ENCODE results near the gene HTRA1.

DNA sequence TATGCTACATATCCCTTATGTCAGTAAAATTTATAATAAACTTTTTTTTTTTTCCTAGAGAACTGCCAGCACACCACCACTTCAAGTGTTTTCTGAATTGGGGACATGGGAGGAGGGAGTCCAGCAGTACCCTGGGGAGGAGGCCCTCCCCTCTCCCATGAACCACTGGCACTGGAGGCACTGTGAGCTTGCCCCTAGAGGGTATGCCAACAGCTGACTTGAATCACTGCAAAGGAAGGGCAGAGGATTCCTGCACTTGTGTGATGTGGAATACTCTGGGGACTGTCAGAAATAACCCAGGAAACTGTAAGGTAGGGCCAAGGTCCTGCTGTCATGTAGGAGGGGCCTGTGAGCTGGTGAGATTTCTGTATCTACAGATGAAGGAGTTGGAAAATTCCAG is 15.4 kb upstream of the HTRA1 start:
- TF ChIP-seq, protein P1, sequence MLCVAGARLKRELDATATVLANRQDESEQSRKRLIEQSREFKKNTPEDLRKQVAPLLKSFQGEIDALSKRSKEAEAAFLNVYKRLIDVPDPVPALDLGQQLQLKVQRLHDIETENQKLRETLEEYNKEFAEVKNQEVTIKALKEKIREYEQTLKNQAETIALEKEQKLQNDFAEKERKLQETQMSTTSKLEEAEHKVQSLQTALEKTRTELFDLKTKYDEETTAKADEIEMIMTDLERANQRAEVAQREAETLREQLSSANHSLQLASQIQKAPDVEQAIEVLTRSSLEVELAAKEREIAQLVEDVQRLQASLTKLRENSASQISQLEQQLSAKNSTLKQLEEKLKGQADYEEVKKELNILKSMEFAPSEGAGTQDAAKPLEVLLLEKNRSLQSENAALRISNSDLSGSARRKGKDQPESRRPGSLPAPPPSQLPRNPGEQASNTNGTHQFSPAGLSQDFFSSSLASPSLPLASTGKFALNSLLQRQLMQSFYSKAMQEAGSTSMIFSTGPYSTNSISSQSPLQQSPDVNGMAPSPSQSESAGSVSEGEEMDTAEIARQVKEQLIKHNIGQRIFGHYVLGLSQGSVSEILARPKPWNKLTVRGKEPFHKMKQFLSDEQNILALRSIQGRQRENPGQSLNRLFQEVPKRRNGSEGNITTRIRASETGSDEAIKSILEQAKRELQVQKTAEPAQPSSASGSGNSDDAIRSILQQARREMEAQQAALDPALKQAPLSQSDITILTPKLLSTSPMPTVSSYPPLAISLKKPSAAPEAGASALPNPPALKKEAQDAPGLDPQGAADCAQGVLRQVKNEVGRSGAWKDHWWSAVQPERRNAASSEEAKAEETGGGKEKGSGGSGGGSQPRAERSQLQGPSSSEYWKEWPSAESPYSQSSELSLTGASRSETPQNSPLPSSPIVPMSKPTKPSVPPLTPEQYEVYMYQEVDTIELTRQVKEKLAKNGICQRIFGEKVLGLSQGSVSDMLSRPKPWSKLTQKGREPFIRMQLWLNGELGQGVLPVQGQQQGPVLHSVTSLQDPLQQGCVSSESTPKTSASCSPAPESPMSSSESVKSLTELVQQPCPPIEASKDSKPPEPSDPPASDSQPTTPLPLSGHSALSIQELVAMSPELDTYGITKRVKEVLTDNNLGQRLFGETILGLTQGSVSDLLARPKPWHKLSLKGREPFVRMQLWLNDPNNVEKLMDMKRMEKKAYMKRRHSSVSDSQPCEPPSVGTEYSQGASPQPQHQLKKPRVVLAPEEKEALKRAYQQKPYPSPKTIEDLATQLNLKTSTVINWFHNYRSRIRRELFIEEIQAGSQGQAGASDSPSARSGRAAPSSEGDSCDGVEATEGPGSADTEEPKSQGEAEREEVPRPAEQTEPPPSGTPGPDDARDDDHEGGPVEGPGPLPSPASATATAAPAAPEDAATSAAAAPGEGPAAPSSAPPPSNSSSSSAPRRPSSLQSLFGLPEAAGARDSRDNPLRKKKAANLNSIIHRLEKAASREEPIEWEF (CRISPR knock-in tag; IDR thresholded peaks at IDR 0.05), result no peak
- TF ChIP-seq NFYB (IDR thresholded peaks at IDR 0.05; ENCODE audit: extremely low read depth, insufficient read length), result no peak
- no peak for TF ChIP-seq KAT7 (CRISPR knock-in tag; IDR thresholded peaks at IDR 0.05; ENCODE audit: borderline replicate concordance)
- TF ChIP-seq EWSR1 (IDR thresholded peaks at IDR 0.05; ENCODE audit: borderline replicate concordance, low read depth, partially characterized antibody), result no peak
- no peak for TF ChIP-seq TAF1 (IDR thresholded peaks at IDR 0.05; ENCODE audit: control insufficient read depth, extremely low read depth, insufficient read depth, low read length, severe bottlenecking)
- TF ChIP-seq, protein P2, sequence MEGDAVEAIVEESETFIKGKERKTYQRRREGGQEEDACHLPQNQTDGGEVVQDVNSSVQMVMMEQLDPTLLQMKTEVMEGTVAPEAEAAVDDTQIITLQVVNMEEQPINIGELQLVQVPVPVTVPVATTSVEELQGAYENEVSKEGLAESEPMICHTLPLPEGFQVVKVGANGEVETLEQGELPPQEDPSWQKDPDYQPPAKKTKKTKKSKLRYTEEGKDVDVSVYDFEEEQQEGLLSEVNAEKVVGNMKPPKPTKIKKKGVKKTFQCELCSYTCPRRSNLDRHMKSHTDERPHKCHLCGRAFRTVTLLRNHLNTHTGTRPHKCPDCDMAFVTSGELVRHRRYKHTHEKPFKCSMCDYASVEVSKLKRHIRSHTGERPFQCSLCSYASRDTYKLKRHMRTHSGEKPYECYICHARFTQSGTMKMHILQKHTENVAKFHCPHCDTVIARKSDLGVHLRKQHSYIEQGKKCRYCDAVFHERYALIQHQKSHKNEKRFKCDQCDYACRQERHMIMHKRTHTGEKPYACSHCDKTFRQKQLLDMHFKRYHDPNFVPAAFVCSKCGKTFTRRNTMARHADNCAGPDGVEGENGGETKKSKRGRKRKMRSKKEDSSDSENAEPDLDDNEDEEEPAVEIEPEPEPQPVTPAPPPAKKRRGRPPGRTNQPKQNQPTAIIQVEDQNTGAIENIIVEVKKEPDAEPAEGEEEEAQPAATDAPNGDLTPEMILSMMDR (IDR thresholded peaks at IDR 0.05 in 2 of 3, conservative IDR thresholded peaks at IDR 0.05 in 1 of 3; ENCODE audit: insufficient read depth in 2 of 3, low read depth in 1 of 3, low read length in 3 of 3), result no peak
- TF ChIP-seq EHMT2 (IDR thresholded peaks at IDR 0.05), result no peak
- no peak for TF ChIP-seq EP300 (IDR thresholded peaks at IDR 0.05; ENCODE audit: low read length)
- TF ChIP-seq, protein P3, sequence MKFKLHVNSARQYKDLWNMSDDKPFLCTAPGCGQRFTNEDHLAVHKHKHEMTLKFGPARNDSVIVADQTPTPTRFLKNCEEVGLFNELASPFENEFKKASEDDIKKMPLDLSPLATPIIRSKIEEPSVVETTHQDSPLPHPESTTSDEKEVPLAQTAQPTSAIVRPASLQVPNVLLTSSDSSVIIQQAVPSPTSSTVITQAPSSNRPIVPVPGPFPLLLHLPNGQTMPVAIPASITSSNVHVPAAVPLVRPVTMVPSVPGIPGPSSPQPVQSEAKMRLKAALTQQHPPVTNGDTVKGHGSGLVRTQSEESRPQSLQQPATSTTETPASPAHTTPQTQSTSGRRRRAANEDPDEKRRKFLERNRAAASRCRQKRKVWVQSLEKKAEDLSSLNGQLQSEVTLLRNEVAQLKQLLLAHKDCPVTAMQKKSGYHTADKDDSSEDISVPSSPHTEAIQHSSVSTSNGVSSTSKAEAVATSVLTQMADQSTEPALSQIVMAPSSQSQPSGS (CRISPR knock-in tag; IDR thresholded peaks at IDR 0.05), result no peak
- no peak for TF ChIP-seq TARDBP (IDR thresholded peaks at IDR 0.05)
- TF ChIP-seq, protein P4, sequence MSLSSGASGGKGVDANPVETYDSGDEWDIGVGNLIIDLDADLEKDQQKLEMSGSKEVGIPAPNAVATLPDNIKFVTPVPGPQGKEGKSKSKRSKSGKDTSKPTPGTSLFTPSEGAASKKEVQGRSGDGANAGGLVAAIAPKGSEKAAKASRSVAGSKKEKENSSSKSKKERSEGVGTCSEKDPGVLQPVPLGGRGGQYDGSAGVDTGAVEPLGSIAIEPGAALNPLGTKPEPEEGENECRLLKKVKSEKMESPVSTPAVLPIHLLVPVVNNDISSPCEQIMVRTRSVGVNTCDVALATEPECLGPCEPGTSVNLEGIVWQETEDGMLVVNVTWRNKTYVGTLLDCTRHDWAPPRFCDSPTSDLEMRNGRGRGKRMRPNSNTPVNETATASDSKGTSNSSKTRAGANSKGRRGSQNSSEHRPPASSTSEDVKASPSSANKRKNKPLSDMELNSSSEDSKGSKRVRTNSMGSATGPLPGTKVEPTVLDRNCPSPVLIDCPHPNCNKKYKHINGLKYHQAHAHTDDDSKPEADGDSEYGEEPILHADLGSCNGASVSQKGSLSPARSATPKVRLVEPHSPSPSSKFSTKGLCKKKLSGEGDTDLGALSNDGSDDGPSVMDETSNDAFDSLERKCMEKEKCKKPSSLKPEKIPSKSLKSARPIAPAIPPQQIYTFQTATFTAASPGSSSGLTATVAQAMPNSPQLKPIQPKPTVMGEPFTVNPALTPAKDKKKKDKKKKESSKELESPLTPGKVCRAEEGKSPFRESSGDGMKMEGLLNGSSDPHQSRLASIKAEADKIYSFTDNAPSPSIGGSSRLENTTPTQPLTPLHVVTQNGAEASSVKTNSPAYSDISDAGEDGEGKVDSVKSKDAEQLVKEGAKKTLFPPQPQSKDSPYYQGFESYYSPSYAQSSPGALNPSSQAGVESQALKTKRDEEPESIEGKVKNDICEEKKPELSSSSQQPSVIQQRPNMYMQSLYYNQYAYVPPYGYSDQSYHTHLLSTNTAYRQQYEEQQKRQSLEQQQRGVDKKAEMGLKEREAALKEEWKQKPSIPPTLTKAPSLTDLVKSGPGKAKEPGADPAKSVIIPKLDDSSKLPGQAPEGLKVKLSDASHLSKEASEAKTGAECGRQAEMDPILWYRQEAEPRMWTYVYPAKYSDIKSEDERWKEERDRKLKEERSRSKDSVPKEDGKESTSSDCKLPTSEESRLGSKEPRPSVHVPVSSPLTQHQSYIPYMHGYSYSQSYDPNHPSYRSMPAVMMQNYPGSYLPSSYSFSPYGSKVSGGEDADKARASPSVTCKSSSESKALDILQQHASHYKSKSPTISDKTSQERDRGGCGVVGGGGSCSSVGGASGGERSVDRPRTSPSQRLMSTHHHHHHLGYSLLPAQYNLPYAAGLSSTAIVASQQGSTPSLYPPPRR (CRISPR knock-in tag; IDR thresholded peaks at IDR 0.05; ENCODE audit: borderline replicate concordance), result no peak
- TF ChIP-seq, protein P5, sequence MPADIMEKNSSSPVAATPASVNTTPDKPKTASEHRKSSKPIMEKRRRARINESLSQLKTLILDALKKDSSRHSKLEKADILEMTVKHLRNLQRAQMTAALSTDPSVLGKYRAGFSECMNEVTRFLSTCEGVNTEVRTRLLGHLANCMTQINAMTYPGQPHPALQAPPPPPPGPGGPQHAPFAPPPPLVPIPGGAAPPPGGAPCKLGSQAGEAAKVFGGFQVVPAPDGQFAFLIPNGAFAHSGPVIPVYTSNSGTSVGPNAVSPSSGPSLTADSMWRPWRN (IDR thresholded peaks at IDR 0.05; ENCODE audit: low read depth), result no peak

Data from K562 (cell line).